Osteoblast (primary cell): ENCODE results near the gene GM2A. TPM values are rescaled to one million over a fixed set of nuclear protein-coding genes. Genes with fewer than 3 reads are reported as not detected.

ENCODE experiments used
- DNase-seq: peaks from one replicate; pipeline ENCODE4 v3.0.0; 2011; ENCODE audit warnings: low spot score, mixed read lengths; ENCODE audit not compliant: insufficient read length; ENCODE audit errors: missing footprints
- H2AFZ ChIP-seq: 2 replicates; pipeline ENCODE4 v1.6.0; 2011; ENCODE audit warnings: mild to moderate bottlenecking, low read length
- H3K27ac ChIP-seq: 2 replicates; pipeline ENCODE4 v1.5.1; 2011; ENCODE audit warnings: mild to moderate bottlenecking, low read depth, low read length, moderate library complexity
- H3K27me3 ChIP-seq: 2 replicates; pipeline ENCODE4 v1.6.0; 2012; ENCODE audit warnings: mild to moderate bottlenecking, control low read depth, inconsistent platforms, low read length, moderate library complexity; ENCODE audit not compliant: insufficient read depth
- H3K36me3 ChIP-seq: 2 replicates; pipeline ENCODE4 v1.5.1; 2011; ENCODE audit warnings: mild to moderate bottlenecking, low read length, control low read depth, moderate library complexity; ENCODE audit not compliant: insufficient read depth
- H3K4me1 ChIP-seq: 2 replicates; pipeline ENCODE4 v1.5.1; 2011; ENCODE audit warnings: mild to moderate bottlenecking, low read length, control low read depth, moderate library complexity; ENCODE audit not compliant: insufficient read depth
- H3K4me2 ChIP-seq: 2 replicates; pipeline ENCODE4 v1.6.0; 2011; ENCODE audit warnings: mild to moderate bottlenecking, low read length; ENCODE audit not compliant: insufficient read depth
- H3K4me3 ChIP-seq: fragments of 200-600 bp; sonication (generic); 3 replicates; pipeline ENCODE4 v1.5.1; 2012; ENCODE audit warnings: mild to moderate bottlenecking, low read length, inconsistent platforms; ENCODE audit not compliant: insufficient read depth
- H3K79me2 ChIP-seq: 2 replicates; pipeline ENCODE4 v1.6.0; 2012; ENCODE audit warnings: mild to moderate bottlenecking, low read length, control low read depth, inconsistent platforms; ENCODE audit not compliant: insufficient read depth
- H3K9me3 ChIP-seq: 2 replicates; pipeline ENCODE4 v1.5.1; 2011; ENCODE audit warnings: low read depth, low read length, control low read depth
- H4K20me1 ChIP-seq: 2 replicates; pipeline ENCODE4 v1.6.0; 2012; ENCODE audit warnings: mild to moderate bottlenecking, low read length, control low read depth; ENCODE audit not compliant: insufficient read depth
- total RNA-seq: library from RNA; depleted of rRNA; stranded (reverse); fragments of >200 nt; gene quantifications from 2 replicates; pipeline ENCODE4 v1.2.3, GENCODE V29; 2012
- TF ChIP-seq, protein P1 (sequence below): IDR thresholded peaks from 2 replicates; pipeline ENCODE4 v1.5.1; 2011; ENCODE audit warnings: mild to moderate bottlenecking, low read depth, low read length, moderate library complexity; ENCODE audit errors: extremely low read depth

GM2A gene
- total RNA-seq, 1 donor: 35.5 TPM

GRCh38 chr5:151240924-151241635 is 11.9 kb upstream of the GM2A start:
- Histone ChIP-seq H3K9me3 (no peaks in the 10 kb centered on the region), H3K36me3 (no peaks in the 10 kb centered on the region), H3K4me3 (no peak overlapping the region), H3K4me2 (no peak overlapping the region), H3K4me1 (no peaks in the 10 kb centered on the region), H3K79me2 (no peaks in the 10 kb centered on the region), H3K27ac (no peak overlapping the region), H3K27me3 (peaks cover 19% of the 10 kb centered on the region), H4K20me1 (no peaks in the 10 kb centered on the region), H2AFZ (no peak overlapping the region)
- TF ChIP-seq, protein P1, sequence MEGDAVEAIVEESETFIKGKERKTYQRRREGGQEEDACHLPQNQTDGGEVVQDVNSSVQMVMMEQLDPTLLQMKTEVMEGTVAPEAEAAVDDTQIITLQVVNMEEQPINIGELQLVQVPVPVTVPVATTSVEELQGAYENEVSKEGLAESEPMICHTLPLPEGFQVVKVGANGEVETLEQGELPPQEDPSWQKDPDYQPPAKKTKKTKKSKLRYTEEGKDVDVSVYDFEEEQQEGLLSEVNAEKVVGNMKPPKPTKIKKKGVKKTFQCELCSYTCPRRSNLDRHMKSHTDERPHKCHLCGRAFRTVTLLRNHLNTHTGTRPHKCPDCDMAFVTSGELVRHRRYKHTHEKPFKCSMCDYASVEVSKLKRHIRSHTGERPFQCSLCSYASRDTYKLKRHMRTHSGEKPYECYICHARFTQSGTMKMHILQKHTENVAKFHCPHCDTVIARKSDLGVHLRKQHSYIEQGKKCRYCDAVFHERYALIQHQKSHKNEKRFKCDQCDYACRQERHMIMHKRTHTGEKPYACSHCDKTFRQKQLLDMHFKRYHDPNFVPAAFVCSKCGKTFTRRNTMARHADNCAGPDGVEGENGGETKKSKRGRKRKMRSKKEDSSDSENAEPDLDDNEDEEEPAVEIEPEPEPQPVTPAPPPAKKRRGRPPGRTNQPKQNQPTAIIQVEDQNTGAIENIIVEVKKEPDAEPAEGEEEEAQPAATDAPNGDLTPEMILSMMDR: no peak
- DNase-seq: no peak

DNA sequence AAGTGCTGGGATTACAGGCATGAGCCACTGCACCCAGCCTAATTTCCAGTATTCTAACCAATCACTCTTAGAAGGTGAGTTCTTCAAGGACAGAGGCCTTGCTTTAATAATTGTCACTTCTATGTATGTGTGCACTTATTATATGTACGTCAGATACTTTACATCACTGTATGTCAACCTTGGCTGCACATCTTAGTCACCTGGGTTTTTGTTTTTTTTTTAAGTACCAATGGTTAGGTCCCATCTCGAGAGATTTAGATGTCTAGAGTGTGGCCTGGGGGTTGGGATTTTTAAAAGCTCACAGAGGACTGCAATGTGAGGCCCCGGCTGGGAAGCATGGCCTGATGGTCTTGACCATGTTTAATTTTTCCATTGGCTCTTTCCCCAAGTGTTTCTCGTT is 9.9 kb upstream of the GM2A start:
- no peaks in the 10 kb centered on the region for H3K4me1 ChIP-seq
- H3K4me3 ChIP-seq: no peak overlapping the region
- no peaks in the 10 kb centered on the region for H3K36me3 ChIP-seq
- peaks cover 15% of the 10 kb centered on the region for H3K27me3 ChIP-seq
- H3K27ac ChIP-seq: no peak overlapping the region
- TF ChIP-seq, protein P1: no peak
- H3K9me3 ChIP-seq: no peaks in the 10 kb centered on the region
- no peak overlapping the region for H2AFZ ChIP-seq
- H3K79me2 ChIP-seq: no peaks in the 10 kb centered on the region
- H3K4me2 ChIP-seq: no peak overlapping the region
- no peaks in the 10 kb centered on the region for H4K20me1 ChIP-seq
- DNase-seq: no peak

- DNase-seq: no peak
- no peaks in the 10 kb centered on the region for H4K20me1 ChIP-seq
- TF ChIP-seq, protein P1: no peak
- no peak overlapping the region for H2AFZ ChIP-seq
- H3K27me3 ChIP-seq: peaks cover 13% of the 10 kb centered on the region
- no peaks in the 10 kb centered on the region for H3K79me2 ChIP-seq
- H3K9me3 ChIP-seq: no peaks in the 10 kb centered on the region
- H3K27ac ChIP-seq: no peak overlapping the region
- no peaks in the 10 kb centered on the region for H3K36me3 ChIP-seq
- H3K4me1 ChIP-seq: no peaks in the 10 kb centered on the region
- no peak overlapping the region for H3K4me3 ChIP-seq
- no peak overlapping the region for H3K4me2 ChIP-seq
Observed at GRCh38 chr5:151243564-151243963, 9.4 kb upstream of the GM2A start.

DNA sequence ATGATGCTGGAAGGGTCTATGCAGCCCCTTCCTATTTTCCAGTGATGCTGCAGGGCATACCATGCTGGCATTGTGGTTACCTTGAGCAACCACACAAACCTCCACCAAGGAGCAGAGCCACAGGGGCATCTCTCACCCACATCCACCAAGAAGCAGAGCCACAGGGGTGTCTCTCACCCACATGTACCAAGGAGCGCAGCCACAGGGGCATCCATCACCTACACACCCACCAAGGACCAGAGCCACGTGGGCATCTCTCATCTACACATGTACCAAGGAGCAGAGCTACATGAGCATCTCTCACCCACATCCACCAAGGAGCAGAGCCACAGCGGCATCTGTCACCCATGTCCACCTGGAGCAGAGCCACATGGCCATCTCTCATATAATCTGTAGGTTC is 8.8 kb upstream of the GM2A start:
- H3K27ac ChIP-seq: no peak overlapping the region
- no peaks in the 10 kb centered on the region for H3K4me1 ChIP-seq
- H3K36me3 ChIP-seq: no peaks in the 10 kb centered on the region
- TF ChIP-seq, protein P1: no peak
- no peak overlapping the region for H3K4me2 ChIP-seq
- no peaks in the 10 kb centered on the region for H4K20me1 ChIP-seq
- DNase-seq: no peak
- H3K27me3 ChIP-seq: peaks cover 11% of the 10 kb centered on the region
- H3K4me3 ChIP-seq: no peak overlapping the region
- H3K79me2 ChIP-seq: no peaks in the 10 kb centered on the region
- no peak overlapping the region for H2AFZ ChIP-seq
- H3K9me3 ChIP-seq: no peaks in the 10 kb centered on the region
